Measurements from ENCODE around the gene DLL1.
"Not testable (repeated sequence)": the region's sequence is repeated elsewhere in the genome, so short reads cannot be mapped to it uniquely, and the experiment has no call there.

DLL1 gene

DNA sequence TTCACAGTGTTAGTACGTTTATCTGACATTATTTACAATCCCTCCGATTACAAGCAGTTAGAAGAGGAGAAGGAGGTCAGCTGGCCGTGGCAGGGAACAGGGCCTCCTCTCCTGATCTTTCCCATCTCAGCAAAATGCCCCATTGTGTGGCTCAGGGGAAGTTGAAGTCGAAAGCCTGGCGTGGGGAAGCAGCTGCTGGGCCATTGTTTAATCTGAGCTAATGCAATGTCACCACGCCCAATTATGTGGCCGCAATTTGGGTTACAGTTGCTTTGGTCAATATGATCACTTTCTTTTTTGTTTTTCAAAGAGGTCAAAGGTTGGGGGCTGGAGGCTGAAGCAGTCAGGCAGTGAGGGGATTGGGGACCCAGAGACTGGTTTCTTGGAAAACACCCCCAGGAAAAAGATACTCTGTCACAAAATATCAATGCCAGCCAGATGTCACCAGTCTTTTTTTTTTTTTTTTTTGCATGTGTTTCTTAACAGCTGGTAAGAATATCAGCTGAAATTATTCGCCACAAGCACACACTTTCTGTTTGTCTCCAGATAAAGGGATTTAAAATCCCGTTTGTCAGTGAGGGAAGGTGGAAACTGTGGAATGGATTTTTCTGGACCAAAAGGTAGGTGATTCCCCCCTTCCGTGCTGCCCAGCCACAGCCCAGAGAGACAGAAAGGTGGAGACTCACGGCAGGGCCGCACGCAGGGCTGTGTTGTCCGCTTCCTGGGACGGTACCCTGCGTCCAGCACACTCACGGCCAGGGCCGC, 24.6 kb downstream of the DLL1 start:
- no peak for DNase-seq

DNA sequence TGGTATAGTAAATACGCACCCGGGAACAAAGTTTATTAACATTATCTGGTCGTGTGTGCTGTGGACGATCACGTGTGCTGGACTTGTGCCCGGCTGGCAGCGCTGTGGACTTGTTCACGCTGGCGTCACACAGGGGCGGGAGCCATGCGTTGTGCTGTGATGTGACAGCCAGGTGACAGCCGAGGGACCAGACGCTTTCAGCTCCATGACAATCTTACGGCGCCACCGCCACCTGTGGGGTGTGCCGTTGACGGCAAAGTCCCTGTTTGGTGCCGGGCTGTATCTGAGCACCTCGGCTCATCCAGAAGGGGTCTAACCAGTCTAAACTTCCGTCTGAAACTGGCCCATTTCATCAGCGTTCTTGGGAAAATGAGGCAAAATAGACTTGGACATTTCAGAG, 25.2 kb downstream of the DLL1 start:
- no peak for DNase-seq

DNA sequence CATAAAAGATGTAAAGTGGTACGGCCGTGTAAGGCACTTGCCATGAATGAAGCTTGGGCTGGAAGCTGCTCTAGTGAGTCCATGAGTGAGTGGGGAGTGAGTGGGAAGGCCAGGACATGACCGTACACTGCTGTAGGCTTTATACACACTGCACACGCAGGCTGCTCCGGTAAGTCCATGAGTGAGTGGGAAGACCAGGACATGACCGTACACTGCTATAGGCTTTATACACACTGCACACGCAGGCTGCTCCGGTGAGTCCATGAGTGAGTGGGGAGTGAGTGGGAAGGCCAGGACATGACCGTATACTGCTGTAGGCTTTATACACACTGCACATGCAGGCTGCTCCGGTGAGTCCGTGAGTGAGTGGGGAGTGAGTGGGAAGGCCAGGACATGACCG, 26.2 kb downstream of the DLL1 start:
- not testable (repeated sequence) for DNase-seq

DNA sequence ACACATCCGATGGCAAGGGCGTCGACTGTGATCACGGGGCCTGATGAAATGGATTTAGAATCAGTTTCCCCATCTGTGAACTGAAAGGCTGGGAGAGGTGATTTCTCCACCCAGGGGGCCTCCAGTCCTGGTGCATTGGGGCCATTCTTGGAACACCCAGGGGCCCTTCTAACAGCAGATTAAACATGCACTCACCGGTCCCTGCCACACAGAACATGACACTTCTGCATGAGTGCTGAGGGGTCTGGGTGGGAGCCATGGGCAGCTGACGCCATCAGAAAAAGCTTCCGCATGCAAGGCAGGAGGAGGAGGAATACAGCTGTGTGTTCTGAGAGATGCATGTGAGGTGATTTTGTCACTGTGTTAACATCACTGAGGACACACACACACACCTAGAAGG, 26.8 kb downstream of the DLL1 start:
- no peak for DNase-seq

DNA sequence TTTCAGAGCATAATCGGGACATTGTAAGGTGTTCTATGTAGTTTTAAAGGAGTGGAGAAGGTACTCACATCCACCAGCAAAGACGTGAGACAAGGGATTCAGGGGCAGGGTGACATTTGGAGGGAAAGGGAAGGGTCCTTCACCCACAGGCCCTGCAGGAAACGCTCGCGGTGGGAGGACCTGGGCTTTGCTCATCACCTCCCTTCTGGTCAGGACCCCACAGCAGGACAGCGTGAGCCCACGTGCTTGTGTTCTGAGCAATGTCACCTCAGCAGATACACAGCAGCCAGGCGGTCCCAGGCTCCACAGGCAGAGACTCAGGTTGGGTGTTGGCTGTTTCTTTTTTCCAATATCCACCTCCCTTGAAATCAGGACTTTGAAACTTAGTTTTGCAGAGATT, 27.5 kb downstream of the DLL1 start:
- no peak for DNase-seq

DNA sequence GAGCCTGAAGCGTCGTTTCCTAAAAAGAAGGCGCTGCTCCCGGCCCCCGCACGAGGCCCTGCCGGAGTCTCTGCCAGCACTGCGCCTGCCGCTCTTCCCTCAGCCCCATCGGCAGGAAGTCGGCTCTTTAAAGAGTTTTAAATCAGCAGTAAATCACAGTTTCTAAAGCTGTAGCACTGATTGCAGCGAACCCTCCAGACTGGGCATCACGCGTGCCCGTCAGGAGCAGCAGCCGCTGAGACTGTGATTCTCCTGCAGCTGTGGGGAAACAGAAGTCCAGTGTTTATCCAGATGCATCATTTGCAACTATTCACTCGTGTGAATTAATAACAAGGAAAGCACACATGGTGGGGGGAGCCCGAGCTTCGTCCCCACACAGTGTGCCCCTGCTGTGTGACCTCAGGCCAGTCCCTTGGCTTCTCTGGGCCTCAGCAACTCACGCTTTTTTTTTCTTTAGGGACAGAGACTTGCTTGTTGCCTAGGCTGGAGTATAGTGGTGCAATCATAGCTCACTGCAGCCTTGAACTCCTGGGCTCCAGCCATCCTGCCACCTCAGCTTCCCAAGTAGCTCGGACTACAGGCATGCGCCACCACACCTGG, 28.3 kb downstream of the DLL1 start:
- no peak for DNase-seq

DNA sequence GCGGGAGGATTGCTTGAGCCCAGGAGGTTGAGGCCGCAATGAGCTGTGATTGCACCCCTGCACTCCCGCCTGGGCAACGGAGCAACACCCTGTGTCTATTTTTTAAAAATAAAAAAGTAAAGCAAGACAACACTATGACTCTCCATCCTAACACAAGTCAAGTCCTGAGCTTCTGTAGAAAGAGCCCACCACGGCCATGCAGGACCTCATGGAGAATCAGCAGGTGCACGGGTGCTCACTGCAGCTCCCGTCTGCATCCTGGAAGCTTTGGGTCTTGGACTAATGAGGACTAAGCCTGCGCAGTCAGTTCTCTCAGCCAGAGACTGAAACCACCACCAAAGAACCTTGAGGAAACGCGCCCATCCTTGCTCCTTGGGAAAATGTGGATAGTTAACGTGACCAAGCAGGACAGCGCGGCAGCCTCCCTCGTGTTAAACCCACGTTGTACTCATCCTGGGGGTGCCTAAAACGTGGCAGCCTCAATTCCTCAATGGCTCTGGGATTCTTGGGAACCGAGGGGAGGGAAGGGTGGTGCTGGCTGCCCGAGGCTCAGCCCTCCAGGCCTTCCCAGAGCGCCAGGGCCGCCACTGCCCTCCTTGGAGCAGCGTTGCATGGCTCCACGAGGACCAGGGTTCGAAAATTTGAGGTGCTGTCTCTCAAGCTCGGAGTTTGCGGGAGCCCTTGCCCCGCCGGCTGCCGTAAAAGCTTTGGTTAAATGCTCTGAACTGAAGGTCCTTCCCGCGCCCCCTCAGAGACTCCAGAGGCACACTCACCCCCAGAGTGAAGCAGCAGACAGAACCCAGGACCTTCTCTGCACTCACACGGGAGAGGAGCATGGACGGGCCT, 29.0 kb downstream of the DLL1 start:
- DNase-seq = no peak

DNA sequence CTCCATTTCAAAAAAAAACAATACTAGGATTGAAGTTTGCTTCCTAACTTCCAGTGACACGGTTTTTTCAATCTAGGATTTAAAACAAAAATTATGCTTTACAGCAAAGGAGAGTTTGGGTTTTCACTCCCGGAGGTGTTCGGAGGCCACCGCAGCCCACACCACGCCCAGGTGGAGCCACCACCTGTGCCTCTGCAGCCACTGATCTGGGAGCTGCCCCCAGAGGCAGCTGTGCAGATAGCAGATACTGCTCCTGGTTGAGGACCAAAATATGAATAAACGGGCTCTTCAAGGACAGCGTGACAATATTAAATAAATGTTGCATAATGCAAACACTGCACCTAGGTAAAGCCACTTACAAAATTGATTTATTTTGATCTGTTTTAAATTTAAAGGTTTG, 30.2 kb downstream of the DLL1 start:
- no peak for DNase-seq

DNA sequence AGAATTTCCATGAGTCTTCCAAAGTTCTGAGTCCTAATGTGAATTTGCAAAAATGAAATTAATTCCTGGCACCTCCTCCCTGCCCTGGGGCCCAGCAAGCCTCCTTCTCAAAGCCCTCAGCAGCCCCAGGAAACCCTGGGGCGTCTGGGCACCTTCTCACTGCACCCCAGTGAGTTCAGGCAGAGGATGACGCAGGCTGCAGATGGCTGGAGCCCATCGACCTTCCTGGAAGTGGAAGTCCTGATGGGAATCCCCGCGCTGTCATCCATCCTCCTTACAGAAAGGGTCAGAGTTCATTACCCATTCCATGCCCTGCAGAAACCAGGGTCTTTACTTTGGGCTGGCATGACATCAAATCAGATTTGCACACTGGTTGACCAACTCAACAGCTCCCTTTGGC, 31.6 kb downstream of the DLL1 start:
- no peak for DNase-seq

DNA sequence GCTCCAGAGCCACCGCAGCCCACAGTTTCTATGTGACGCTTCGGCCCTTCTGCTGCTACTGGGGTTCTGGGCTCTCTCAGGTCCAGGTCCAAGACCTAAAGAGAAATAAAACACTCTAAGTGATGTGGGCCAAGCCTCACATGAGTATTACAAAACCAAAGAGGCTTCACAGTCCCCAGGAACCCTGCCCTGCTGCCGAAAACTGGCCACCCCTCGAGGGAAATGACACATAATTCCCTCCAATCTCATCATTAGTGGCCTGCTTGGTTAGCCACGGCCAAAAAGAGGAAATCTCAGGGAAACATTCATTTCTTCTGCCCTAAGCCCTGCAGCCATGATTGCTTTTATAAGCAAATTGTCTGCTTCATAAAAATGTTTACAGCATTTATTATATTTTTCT, 32.5 kb downstream of the DLL1 start:
- no peak for DNase-seq

DNA sequence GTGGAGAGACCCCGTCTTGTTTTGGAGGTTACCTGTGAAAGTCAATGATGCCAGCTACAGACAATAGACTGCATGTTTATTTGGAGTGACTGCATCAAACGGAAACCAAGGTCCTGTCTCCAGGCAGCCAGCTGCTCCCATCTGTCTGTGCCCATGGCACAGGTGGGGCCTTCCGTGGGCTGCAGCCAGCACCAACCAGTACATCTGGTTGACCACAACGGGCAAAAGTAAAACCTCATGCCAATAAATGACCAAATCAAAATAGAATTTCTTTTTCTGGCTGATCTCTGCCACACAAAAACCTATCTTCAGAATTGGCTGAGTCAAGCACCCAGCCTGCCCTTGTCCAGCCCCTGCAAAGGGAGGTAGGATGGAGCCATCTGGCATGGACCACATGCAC, 33.5 kb downstream of the DLL1 start:
- DNase-seq = no peak

DNA sequence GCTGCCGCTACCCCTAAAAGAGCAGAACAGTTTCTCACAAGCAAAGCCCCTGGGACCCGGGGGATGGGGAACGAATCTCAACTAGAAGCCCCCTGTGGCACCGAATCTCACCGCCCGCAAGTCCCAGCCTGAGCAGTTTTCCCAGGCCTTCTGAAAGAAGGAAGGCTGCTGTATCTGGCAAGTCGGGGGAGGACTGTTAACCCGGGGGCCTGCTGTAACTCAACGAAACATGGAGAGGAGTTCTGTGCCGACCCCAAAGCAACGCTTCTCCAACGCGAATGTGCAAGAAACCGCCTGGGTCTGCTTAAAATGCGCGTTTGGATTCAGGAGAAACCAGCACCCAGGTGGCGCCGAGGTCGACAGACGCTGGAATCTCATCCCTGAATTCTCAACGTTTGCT, 34.2 kb downstream of the DLL1 start:
- no peak for DNase-seq

DNA sequence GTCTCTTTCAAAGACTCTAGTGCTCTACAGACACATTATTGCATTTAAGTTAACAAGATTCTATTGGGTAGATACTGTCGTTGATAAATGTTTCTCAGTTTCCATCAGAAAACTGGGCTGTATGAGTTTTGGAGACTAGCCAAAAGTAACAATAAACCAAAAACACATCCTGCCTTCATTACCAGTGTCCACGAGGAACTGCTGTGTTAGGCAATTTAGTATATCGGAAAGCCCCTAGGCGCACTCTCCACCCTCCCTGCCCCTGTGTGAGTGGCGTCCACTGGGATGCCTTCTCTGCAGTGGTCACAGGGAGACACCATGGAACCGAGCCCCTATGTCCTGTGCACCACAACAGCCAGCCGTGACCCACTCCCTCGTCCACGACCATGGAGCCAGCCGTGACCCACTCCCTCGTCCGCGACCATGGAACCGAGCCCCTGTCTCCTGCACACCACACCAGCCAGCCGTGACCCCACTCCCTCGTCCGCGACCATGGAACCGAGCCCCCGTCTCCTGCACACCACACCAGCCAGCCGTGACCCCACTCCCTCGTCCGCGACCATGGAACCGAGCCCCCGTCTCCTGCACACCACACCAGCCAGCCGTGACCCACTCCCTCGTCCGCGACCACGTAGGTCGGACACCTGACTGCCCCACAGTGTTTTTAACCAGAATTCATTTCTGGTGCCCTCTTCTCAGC, 35.3 kb downstream of the DLL1 start:
- DNase-seq = no peak

DNA sequence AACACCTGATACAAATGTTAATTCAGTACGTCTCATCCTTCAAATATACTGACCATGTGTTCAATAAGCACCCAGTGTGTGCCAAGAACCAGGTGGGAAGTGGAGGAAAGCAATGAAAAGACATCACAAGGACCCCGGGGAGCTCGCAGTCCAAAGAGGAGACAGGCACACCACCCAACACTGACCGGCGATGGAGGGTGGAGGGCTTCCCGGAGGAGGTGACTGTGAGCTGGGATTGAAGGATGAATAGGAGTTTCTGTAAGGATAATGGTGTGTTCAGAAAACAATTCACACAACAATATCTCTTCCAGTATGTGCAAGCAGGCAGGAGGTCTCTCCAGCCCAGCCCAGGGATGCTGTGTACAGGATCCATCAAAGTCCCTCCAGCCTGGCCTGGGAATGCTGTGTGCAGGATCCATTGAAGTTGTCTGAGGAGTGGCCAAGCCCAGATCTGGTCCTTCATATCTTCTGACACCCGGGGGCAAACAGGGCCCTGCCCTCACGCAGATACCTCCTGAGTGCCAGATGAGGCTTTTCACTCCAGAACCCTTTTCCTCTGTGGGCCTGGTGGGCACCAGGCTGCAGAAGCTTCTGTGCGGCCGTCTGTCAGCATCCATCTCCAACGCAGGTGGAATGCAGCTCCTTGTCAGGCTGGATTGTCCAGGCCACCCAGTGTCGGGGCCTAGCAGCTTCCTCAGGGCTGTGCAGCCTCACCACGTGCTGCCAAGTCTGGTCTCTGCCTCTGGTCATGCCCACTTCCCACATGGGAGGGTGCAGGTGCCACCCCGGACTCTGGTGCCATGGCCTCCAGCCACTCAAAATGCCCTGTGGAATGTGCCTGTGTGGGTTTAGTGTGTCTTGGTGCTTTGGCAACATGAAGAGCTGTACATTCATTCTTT, 36.3 kb downstream of the DLL1 start:
- no peak for DNase-seq

DNA sequence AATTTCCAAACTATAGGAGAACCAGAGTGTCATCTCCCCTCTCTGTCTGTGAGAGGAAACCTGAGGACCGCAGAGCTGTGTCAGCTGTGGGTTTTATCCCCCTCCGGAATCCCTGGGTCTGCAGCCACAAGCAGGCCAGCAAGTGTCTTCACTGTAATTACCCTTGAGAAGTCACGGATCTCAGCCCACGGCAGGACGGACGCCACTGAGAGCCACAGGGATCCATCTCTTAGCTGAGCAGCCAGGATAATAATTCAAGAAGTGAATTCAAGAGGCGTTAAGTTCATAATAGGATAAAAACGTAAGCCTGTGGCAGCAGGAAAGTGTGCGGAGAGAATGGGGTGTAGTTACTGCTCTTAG, 37.0 kb downstream of the DLL1 start:
- DNase-seq = no peak

DNA sequence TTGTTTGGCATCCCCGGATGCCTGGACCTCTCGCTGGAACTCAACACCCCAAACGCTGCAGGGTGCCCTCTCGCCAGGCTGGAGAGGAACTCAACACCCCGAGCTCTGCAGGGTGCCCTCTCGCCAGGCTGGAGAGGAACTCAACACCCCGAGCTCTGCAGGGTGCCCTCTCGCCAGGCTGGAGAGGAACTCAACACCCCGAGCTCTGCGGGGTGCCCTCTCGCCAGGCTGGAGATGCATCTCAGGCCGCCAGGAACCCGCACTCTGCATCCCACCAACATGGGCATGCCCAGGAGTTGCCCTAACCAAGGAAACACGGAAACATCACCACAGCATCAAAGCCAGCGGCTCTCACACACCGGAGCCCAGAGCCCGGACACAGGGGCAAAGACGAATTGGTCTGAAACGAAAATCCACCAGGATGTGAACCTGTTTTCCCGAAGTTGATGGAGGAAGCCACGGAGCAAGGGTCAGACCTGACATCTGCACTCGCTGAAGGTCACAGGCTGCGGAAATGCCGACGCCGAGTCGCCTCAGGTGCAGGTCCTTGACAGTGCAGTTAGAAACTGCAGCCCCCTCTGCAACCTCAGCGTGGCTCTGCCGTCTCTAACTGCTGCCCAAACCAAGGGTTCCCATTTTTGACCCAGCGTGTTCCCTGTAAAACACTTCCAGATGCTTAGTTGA, 37.5 kb downstream of the DLL1 start:
- DNase-seq = no peak

DNA sequence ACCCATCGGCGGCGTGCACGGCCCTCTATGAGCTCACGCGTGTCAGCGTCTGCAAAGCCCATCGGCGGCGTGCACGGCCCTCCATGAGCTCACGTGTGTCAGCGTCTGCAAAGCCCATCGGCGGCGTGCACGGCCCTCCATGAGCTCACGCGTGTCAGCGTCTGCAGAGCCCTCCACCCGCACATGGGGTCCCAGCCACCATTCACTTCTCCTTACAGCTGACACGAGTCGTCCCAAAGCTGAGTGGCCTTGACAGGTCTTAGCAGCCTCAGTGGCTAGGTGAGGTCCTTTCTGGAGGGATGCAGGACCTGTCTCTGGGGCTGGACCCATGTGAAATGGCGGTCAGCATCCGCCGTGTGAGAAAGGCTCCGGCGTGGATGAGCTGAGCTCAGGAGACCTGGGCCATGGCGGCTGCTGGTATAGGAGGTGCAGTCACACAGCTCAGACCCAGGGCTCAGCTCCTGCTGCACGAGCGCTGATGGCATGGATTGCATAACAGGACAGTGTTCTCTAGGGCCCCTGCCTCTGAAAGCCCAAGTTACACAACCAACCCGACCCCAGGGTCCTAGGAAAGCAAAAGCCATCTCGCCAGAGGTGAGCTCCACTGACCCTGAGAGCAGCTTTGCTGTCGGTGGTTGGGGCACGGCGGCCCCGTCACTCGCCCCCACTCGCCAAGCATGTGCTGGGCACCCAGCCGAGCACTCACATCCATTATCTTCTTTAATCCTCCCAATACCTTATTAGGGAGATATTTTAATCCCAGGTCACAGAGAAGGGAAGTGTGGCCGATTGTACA, 38.9 kb downstream of the DLL1 start:
- no peak for DNase-seq

DNA sequence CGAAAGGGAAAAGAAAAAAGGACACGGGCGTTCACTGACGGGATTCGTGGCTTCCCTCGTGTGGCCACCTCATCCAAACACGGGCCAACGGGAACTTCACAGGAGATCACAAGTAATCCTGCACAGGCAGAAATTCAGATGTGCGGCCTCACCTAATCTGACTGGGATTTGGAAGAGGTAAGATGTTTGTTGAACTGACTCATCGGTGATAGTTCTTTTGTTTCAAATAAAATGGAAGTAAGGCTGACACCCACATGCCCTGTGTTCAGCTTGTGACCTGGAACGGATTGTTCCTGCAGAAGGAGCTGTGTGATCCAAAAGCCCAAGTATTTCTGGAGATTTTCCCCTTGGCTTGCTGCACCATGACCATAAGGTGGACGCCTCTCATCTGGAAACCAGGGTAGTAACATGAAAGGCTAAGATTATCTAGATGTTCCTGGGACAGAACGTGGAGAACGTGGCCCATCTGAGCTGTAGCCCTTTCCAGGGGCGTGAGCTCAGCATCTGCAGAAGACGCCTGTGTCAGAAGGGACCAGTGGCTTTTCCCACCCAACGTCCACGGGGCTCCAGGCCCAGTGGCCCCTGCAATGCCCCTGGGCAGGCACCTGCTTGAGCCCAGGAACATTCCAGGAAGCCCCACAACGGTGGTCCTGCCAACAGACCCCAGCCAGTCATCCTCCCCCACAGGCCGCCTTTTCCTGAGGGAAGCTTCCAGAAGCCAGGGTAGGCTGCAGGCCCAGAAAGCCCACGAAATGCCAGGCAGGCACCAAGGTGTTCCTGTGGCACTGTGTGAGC, 39.7 kb downstream of the DLL1 start:
- DNase-seq = no peak

DNA sequence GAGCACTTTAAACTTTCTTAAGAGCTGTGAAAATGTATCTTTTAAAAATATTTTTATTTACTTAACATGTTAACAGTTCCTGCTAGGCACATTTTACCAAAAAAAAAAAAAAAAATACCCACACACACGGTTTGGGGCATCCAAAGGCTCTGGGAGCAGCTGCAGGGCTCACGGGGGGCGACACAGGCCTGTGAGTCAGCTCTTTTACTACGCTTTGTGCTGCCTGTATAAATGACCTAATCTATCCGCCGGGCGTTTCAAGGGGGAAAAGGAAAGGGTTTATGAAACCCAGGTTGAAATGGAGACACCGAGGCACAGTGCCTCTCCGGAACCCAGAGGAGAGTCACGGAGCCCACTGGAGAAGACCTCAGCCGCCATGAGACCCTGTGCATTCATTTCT, 40.4 kb downstream of the DLL1 start:
- DNase-seq = no peak

DNA sequence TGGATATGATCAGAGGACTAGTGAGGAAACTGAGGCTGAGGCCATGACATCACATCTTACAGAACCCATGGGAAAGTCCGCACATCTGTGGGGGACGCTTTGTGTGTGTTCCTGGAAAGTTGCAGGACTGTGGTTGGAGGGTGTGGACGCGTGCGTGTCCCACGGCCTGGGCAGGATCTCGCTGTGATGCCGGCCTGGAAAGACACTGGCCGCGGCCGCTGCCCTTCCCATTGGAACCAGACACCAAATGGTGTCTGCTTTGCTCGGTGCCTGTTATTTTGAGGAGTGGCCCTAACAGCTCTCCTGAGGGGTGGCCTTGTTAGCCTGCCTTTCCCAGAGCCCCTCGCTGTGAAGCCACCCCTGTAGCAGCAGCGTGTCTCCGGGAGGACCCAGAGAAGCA, 41.1 kb downstream of the DLL1 start:
- DNase-seq = no peak

Data from NCI-H446 (cell line).